PFSK-1 (cell line): ENCODE data around the gene DLGAP1.

Source experiments
- POLR2AphosphoS5 ChIP-seq: IDR thresholded peaks from 2 replicates; pipeline ENCODE4 v1.6.1; 2012; ENCODE audit warnings: low read depth, mild to moderate bottlenecking, control low read depth, low read length, moderate library complexity
- SIN3A ChIP-seq: IDR thresholded peaks from 2 replicates; pipeline ENCODE4 v1.6.1; 2012; ENCODE audit warnings: mild to moderate bottlenecking, low read length, moderate library complexity, borderline replicate concordance; ENCODE audit not compliant: insufficient read depth
- TAF1 ChIP-seq: IDR thresholded peaks from 2 replicates; pipeline ENCODE4 v1.6.1; 2012; ENCODE audit warnings: low read length, control low read depth, borderline replicate concordance; ENCODE audit not compliant: insufficient read depth
- TF ChIP-seq, protein P1 (sequence below), 2 experiments: IDR thresholded peaks; 2 replicates each; pipeline versions ENCODE4 v1.6.1 to v1.8.0; 2011 to 2012; ENCODE audit warnings: low read depth in 2 of 2, low read length in 2 of 2, control low read depth in 1 of 2, inconsistent platforms in 1 of 2, mild to moderate bottlenecking in 1 of 2, moderate library complexity in 1 of 2; ENCODE audit not compliant: insufficient read depth in 1 of 2

DNA sequence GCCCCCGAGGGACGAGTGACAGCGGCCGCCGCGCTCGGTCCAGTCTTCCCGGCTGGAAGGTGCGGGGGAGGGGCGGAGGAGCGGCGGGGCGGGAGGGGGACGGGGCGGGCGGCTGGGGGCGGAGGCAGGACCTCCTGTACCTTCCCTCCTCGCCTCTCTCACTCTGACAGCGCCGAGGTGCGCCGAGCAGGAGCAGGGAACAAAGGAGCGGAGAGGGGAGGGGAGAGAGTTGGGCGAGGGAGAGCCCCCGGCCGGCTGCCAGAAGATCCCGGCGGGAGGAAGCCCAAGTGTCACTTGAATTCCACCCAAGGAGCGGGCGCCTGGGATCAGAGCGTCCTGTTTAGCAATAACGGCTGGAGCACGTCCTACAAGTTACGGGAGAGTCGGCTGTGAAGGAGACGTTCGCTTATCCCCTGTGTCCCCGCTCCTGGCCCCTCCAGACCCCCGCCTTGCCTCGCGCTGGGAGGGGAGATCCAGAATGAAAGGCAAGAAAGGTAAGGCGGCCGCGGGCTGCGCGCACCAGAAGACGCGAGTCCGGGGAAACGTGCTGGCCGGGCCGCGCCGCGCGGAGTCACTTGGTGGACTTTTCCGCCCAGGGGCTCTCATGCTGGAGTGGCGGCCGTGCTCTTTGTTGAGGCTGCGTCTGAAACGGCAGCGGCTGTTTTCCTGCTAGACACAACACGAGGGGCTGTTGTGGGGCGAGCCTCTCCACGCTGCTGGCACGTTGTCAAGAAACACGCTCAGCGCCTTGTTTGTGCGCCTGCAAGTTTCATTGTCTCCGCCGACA is 1004.9 kb downstream of the DLGAP1 start, which contains the start of gene TGIF1:
- TF ChIP-seq SIN3A (peak; percentile 86; the same call in 1 of the 2 replicates), POLR2AphosphoS5 (peak; percentile 74), TAF1 (peak; percentile 76)
- TF ChIP-seq, protein P1, sequence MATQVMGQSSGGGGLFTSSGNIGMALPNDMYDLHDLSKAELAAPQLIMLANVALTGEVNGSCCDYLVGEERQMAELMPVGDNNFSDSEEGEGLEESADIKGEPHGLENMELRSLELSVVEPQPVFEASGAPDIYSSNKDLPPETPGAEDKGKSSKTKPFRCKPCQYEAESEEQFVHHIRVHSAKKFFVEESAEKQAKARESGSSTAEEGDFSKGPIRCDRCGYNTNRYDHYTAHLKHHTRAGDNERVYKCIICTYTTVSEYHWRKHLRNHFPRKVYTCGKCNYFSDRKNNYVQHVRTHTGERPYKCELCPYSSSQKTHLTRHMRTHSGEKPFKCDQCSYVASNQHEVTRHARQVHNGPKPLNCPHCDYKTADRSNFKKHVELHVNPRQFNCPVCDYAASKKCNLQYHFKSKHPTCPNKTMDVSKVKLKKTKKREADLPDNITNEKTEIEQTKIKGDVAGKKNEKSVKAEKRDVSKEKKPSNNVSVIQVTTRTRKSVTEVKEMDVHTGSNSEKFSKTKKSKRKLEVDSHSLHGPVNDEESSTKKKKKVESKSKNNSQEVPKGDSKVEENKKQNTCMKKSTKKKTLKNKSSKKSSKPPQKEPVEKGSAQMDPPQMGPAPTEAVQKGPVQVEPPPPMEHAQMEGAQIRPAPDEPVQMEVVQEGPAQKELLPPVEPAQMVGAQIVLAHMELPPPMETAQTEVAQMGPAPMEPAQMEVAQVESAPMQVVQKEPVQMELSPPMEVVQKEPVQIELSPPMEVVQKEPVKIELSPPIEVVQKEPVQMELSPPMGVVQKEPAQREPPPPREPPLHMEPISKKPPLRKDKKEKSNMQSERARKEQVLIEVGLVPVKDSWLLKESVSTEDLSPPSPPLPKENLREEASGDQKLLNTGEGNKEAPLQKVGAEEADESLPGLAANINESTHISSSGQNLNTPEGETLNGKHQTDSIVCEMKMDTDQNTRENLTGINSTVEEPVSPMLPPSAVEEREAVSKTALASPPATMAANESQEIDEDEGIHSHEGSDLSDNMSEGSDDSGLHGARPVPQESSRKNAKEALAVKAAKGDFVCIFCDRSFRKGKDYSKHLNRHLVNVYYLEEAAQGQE (IDR thresholded peaks at IDR 0.05; ENCODE audit: insufficient read depth in 1 of 2, low read depth in 2 of 2, low read length in 2 of 2): peak in 1 of 2 experiments; percentile 16; a peak in 1 of 4 replicates
